Stimulated activated naive B cell treated with anti-CD40 and anti-IgM and Interleukin-4, amounts not matched to agents 10 μg/mL and 1 μg/mL and 100 μg/mL, for 72 hours (primary cell): ENCODE measurements around the gene NXF1.
"Not testable (repeated sequence)": the region's sequence is repeated elsewhere in the genome, so short reads cannot be mapped to it uniquely, and the experiment has no call there.

Experiments
- ATAC-seq, 2 donors: fragments of 150-1000 bp; cut with Tn5 transposase; replicated peaks; 2 replicates each; pipeline ENCODE4 v1.10.0; 2021; ENCODE audit warnings: moderate library complexity in 1 of 2
- DNase-seq: peaks from one replicate; pipeline ENCODE4 v3.0.0; 2021
- H3K27ac Mint-ChIP-seq: one replicate; pipeline ENCODE4 v1.8.0; 2022; ENCODE audit warnings: mild to moderate bottlenecking, mixed read lengths
- H3K27me3 Mint-ChIP-seq, 2 donors: one replicate each; pipeline ENCODE4 v1.8.0; 2022; ENCODE audit warnings: mixed read lengths in 2 of 2
- H3K36me3 Mint-ChIP-seq, 2 donors: one replicate each; pipeline ENCODE4 v1.8.0; 2022; ENCODE audit warnings: mixed read lengths in 2 of 2, mild to moderate bottlenecking in 1 of 2
- H3K4me1 Mint-ChIP-seq, 2 donors: one replicate each; pipeline ENCODE4 v1.8.0; 2022; ENCODE audit warnings: mixed read lengths in 2 of 2, mild to moderate bottlenecking in 1 of 2
- H3K4me3 Mint-ChIP-seq, 2 donors: one replicate each; pipeline ENCODE4 v1.8.0; 2022; ENCODE audit warnings: mild to moderate bottlenecking in 2 of 2, mixed read lengths in 2 of 2, moderate library complexity in 1 of 2
- H3K9me3 Mint-ChIP-seq, 2 donors: one replicate each; pipeline ENCODE4 v1.8.0; 2022; ENCODE audit warnings: mixed read lengths in 2 of 2, mild to moderate bottlenecking in 1 of 2

NXF1 gene

DNA sequence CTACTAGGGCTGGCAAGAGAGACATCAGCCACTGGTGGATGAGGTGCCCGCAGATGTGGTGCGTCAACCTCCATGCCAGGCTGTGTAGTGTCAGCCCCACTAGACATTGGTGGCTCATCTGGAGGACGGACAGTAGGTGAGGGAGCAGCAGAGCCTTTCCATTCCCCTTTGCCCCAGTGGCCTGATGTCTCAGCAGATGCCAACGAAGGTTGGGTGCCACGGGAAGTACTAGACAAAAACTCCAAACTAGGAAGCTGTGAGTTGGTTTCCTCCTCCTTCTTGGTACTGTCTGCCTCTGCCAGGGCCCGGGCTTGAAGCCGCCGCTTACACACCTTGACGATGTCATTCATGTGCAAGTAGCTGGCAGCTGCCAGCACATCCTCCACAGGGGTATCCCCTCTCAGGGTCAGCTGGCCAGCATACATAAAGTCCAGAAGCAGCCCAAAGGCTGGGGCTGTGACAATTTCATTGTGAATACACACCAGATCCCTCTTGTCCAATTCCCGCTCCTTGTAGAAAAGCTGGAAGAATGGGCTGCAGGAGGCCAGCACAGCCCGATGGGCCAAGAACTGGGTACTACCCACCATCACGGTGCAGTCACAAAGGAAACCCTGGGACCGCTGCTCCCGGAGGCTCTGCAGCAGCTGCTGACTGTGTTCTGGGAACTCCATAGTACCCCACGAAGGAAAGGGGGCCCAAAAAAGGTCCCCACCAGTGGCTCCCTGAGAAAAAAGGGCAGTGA, 52.1 kb downstream of the NXF1 start:
- Mint-ChIP-seq H3K4me3 (peak overlapping the region; percentile 98), H3K36me3 (peaks cover 10 to 20% of the 10 kb centered on the region in 2 donors), H3K27ac (peak overlapping the region; percentile 99), H3K27me3 (no peaks in the 10 kb centered on the region), H3K4me1 (peaks cover 15 to 32% of the 10 kb centered on the region in 2 donors), H3K9me3 (no peaks in the 10 kb centered on the region)
- DNase-seq (no peak), ATAC-seq (no peak)

DNA sequence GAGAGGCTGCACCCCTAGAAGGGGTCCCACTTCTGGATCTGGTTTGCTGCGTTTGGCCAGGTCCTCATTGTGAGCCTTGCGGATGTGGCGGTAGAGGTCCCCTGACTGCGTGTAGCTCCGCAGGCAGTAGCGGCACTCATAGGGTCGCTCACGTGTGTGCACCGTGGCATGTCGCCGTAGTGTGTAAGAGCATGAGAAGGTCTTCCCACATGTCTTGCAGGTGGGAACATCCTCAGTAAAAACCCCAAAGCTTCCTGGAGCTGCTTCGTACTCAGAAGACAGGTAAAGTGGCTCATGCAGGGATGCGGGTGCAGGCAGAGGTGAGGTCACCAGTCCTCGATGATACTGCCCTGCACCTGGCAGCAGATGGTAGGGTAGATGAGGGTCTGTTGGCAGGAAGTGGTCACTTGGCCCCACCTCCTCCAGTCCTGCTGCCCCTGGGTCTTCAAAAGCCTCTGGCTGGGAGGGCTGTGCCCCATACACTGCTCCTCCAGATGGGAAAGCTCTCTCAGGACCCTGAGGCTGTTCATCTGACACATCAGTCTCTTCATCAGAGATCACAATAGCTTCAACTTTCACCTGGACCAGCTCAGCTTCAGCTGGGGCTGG, 53.0 kb downstream of the NXF1 start:
- ATAC-seq (no peak), DNase-seq (no peak)
- Mint-ChIP-seq H3K27ac (no peak overlapping the region), H3K36me3 (peaks cover 10 to 20% of the 10 kb centered on the region in 2 donors), H3K4me1 (peaks cover 15 to 32% of the 10 kb centered on the region in 2 donors), H3K27me3 (no peaks in the 10 kb centered on the region), H3K9me3 (no peaks in the 10 kb centered on the region), H3K4me3 (peak overlapping the region; percentile 25 to 98)

DNA sequence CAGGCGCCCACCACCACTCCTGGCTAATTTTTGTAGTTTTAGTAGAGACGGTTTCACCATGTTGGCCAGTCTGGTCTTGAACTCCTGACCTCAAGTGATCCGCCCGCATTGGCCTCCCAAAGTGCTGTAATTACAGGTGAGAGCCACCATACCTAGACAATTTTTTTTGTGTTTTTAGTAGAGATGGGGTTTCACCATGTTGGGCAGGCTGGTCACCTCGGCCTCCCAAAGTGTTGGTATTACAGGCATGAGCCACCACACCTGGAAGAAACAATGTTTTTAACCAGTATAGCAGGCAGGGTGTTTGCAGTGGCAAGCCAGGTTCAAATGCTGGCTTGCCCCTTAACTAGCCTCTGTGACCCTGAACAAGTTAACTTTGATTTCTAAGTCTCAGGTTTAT, 55.3 kb downstream of the NXF1 start:
- H3K27ac Mint-ChIP-seq, H3K4me3 Mint-ChIP-seq, DNase-seq, H3K9me3 Mint-ChIP-seq, ATAC-seq, H3K27me3 Mint-ChIP-seq: not testable (repeated sequence)
- Mint-ChIP-seq H3K4me1 (peaks cover 15 to 24% of the 10 kb centered on the region in 2 donors), H3K36me3 (peaks cover 10 to 20% of the 10 kb centered on the region in 2 donors)

DNA sequence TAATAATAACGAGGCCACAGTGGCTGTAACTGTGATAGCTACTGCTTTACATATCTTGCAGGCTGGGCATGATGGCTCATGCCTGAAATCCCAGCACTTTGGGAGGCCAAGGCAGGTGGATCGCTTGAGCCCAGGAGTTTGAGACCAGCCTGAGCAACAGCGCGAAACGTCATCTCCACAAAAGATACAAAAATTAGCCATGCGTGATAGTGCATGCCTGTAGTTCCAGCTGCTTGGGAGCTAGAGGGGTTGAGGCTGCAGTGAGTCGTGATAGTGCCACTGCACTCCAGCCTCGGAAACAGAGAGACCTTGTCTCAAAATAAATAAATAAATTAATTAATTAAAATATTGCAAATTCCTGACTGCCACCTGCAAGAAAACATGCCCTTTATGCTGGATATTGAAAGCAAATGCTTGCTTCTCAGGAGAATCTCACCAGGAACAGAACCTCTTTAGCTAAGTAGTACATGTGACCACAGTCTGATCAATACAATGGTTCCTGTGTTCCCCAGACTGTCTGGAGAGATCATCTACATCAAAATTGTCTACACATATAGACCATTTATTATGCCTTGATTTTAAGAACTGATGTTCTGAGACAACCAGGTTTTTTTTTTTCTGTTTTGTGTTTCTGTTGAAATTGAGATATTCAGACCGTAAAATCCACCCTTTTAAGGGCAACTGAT, 57.6 kb downstream of the NXF1 start:
- ATAC-seq (no peak), DNase-seq (no peak)
- Mint-ChIP-seq H3K27ac (no peak overlapping the region), H3K4me1 (peaks cover 9 to 14% of the 10 kb centered on the region in 2 donors), H3K9me3 (no peaks in the 10 kb centered on the region), H3K27me3 (no peaks in the 10 kb centered on the region), H3K4me3 (no peak overlapping the region), H3K36me3 (peaks cover 10 to 11% of the 10 kb centered on the region in 2 donors)
